ENCODE results near the gene CRHR1.

- TF ChIP-seq CTCF (IDR thresholded peaks at IDR 0.05 in 2 of 3, conservative IDR thresholded peaks at IDR 0.05 in 1 of 3; ENCODE audit: control insufficient read depth in 2 of 3, extremely low read depth in 1 of 3, insufficient read depth in 1 of 3, low read depth in 3 of 3, low read length in 3 of 3) = no peak
- no peak for TF ChIP-seq FOXK2 (IDR thresholded peaks at IDR 0.05)
- no peak for TF ChIP-seq SIN3A (IDR thresholded peaks at IDR 0.05; ENCODE audit: low read depth, low read length)
- TF ChIP-seq ZBTB11 (CRISPR knock-in tag; IDR thresholded peaks at IDR 0.05) = no peak
- TF ChIP-seq EP300 (IDR thresholded peaks at IDR 0.05; ENCODE audit: borderline replicate concordance in 1 of 2, control insufficient read depth in 1 of 2, low read depth in 2 of 2, low read length in 2 of 2) = no peak
- TF ChIP-seq SREBF2 (IDR thresholded peaks at IDR 0.05; ENCODE audit: low read length) = no peak
- no peak for TF ChIP-seq RAD21 (IDR thresholded peaks at IDR 0.05; ENCODE audit: insufficient read depth, low read depth, low read length)
- no peak for TF ChIP-seq EZH2 (IDR thresholded peaks at IDR 0.05; ENCODE audit: borderline replicate concordance, control insufficient read depth, low read depth, low read length)
- no peak for TF ChIP-seq CBX3 (IDR thresholded peaks at IDR 0.05; ENCODE audit: borderline replicate concordance, low read depth)
Observed at GRCh38 chr17:45758544-45758943, 25.6 kb upstream of the CRHR1 start.

Measured in GM12878 (cell line).